Measurements from ENCODE around the gene CDC42.
A peak's percentile ranks its signal among the peaks of the same experiment; 100 is the strongest.

The CDC42 gene

DNA sequence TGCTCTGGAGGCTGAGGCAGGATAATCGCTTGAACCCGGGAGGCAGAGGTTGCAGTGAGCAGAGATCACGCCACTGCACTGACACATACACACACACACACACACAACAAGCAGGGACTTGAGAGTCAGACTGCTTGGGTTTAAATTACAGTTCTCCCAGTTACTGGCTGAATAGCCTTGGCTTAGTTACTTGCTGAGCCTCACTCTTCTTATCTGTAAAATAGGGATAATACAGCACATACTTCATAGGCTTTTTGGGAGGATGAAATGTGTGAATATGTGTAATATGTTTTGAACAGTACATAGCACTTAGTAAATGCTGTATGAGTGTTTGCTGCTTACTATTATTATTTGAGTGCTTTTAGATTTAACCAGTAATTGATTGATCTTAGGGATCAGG, 23.8 kb downstream of the CDC42 start:
- DNase-seq: no peak

- no peak for DNase-seq
These were observed 25.2 kb downstream of the CDC42 start for GRCh38 chr1:22077728-22078127.

GRCh38 chr1:22078133-22078532, 25.6 kb downstream of the CDC42 start:
- DNase-seq: no peak

- no peak for DNase-seq
These were observed 27.7 kb downstream of the CDC42 start for GRCh38 chr1:22080191-22080590.

DNA sequence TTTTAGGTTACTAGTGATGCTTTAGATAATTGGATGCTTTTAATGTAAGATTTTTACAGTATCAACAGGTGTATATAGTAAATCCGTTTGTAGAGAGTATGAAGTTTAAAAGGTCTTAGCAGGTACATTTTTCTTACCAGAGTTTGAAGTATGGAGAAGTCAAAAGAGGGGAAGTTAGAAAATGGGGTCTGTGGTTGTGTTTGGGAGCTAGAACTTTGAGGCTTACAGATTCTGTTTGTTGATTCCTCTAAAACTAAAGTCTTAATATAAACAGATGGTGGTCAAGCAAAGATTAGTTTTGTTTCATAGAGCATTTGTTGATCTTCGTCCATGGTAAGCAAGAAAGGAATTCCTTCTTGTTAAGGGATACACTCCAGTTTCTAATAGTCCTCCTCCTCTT, 35.8 kb downstream of the CDC42 start:
- DNase-seq: no peak

GRCh38 chr1:22089134-22089571, 36.6 kb downstream of the CDC42 start:
- DNase-seq: no peak

DNA sequence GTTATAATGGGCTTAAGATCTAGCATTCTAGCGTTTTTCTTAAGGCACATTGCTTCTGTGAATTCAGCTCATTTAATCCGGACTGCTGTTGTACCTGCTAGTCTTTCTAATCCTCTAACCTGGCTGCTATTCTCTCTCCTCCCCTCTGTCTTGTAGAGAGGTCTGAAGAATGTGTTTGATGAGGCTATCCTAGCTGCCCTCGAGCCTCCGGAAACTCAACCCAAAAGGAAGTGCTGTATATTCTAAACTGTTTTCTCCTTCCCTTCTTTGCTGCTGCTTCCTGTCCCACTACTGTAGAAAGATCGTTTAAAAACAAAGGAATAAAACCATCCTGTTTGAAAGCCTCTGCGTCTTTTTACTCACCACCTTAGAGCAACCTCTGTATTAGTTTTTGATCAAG, 37.3 kb downstream of the CDC42 start:
- peak; percentile 47 for DNase-seq

DNA sequence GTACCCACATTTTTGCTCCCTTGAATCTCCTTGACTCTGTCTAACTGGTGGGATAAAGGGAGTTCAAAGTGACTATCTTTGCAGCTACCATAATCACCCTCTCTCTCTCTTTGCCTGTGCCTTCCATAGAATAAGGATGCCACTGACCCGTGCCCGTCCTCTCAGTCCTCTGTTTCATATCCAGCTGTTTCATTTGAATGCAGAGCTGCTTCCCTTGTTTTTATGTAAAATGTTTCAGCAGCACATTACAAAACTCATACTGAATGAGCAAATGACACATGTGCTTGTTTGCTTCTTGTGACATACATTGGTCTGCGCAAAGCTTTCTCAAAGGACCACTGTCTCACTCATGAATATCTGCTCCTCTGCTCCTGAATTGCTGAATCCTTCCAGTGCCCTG, 38.4 kb downstream of the CDC42 start:
- DNase-seq: no peak

DNA sequence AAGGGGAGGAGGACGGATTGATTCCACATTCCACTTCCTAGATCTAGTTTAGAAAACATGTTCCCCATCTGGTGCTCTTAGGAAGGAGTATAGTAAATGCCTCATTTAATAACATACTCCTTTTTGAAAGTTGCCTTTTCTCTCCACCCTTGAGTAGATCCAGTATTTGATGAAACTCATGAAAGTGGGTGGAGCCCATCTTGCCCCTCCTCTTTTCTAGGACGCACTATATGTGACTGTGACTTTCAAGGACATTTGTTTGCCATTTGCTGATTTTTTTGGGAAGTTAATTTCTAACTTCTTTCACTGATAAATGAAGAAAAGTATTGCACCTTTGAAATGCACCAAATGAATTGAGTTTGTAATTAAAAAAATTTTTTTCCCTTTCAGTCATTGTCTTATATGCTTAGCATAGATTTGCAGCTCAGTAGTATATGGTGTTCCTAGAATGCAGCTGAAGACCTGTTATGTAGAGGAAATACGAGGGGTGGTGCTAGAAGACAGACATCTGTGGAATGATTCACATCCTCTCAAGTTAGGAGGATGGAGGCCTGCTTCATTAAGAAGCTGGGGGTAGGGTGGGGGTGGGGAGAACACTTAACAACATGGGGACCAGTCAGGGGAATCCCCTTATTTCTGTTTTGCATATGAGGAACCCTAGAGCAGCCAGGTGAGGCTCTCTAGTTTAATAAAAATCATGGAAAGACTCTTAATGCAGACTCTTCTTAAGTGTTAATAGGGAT, 39.7 kb downstream of the CDC42 start:
- DNase-seq: peak; percentile 6

GRCh38 chr1:22093513-22093912, 41.0 kb downstream of the CDC42 start:
- no peak for DNase-seq

- no peak for DNase-seq
These were observed 43.5 kb downstream of the CDC42 start for GRCh38 chr1:22096036-22096435.

DNA sequence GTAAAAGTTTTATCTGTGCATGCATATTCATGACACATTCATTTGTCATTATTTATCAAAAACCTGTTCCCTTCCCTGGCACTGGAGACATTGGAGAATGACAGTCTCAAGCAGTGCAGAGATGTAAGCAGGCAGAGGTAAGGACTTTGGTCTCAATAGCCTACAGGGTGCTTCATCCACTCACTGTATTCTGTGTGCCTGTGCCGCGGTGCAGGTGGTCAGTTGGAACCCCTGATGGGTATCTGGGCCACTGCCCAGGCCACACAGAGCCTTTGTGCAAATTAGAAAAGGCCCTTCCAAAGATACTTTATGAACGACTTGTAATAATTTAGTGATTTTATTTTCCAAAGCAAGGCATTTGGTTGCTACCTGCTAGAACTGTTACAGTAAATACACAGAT, 44.0 kb downstream of the CDC42 start:
- no peak for DNase-seq

DNA sequence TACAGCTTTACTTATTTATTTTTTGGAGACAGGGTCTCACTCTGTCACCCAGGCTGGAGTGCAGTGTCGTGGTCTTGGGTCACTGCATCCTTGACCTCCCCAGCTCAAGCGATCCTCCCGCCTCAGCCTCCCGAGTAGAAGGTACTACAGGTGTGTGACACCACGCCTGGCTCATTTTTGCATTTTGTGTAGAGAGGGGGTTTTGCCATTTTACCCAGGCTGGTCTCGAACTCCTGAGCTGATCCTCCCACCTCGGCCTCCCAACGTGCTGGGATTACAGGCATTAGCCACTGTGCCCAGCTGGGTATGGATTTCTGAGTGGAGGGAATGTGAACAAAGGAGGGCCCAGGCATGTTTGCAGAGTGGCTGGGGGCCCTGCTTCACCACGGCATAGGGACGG, 46.2 kb downstream of the CDC42 start:
- DNase-seq: no peak

DNA sequence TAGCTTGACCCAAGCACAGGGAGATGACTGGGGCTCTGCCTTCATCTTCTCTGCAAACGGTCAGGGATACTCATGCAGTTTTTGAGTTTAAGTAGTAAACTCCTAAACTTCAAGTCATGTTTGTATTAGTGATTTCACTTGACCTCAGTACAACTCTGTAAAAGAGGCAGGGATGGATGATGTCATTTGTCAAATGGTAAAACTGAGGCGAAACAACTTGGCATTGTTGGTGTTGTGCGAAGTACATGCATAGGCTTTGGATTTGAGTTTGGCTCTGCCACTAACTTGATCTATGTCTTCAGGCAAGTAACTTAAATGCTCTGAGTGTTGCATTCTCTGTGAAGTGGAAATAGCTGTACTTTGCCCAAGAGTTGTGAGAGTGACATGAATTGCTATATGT, 47.7 kb downstream of the CDC42 start:
- DNase-seq: no peak

GRCh38 chr1:22101199-22101598, 48.7 kb downstream of the CDC42 start:
- no peak for DNase-seq

- DNase-seq: no peak
These were observed 49.5 kb downstream of the CDC42 start for GRCh38 chr1:22101995-22102394.

GRCh38 chr1:22102746-22103145, 50.2 kb downstream of the CDC42 start:
- DNase-seq: no peak

- no peak for DNase-seq
These were observed 51.6 kb downstream of the CDC42 start for GRCh38 chr1:22104094-22104493.

GRCh38 chr1:22104865-22105437, 52.4 kb downstream of the CDC42 start:
- no peak for DNase-seq

DNA sequence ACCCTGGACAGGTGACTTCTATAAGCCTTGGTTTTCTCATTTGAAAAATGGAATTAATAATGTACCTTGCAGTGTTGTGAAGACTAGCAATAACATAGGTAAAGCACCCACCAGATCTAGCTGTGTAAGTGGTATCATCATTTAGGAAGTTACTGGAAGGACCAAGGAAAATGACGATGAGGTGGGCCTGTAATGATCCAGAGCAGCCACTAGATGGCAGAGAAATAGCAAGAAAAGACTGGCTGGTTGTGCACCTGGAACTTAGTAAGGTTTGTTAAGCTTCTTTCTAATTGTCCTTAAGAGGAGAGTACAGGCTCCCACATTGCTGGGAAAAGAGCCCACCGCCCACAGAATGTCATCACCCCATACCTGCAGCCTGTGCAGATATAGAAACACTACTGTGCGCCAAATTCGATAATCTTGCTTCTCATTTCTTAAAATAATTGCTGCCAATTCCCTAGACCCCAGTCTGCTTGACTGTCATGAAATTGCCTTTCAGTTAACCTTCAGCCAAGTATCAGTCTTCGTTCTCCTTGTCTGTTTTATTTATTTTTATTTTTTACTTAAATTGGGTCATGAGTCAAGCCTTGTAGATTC, 53.2 kb downstream of the CDC42 start:
- peak; percentile 3 for DNase-seq

- no peak for DNase-seq
These were observed 54.6 kb downstream of the CDC42 start for GRCh38 chr1:22107126-22107525.

DNA sequence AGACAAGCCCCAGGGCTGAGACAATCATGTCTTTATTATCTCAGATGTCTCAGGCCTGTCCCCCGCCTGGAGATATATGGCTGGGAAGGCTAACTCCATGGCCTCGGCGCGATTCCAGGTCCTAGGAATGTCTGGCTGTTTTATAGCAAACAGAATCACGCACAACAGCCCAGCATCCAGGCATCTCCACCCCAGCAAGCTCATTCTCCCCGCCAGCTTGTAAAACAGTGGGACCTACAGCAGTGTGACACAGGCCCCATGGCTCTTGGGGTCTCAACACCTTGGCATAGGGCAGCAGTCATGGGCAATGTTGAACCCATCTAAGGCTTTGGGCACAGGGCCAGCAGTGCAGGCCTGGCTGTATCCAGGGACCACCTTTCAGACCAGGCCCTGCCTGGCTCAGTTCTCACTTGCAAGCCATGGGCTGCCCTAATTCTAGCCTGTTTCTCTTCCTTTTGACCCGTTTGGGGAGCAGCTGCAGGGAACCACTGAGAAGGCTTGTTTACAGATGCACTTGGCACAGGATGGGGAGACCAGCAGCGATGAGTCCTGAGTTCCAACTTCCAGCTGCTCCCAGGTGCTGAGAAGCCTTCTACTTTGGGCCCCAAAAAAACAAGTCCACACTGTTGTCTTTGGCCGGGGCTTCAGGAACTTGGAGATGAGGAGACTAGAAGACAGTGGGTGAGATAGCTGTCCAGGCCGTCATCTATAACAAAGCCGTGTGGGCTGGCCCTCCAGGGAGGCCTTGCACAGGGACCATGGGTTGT, 56.0 kb downstream of the CDC42 start:
- no peak for DNase-seq

- DNase-seq: no peak
These were observed 57.5 kb downstream of the CDC42 start for GRCh38 chr1:22110016-22110415.

DNA sequence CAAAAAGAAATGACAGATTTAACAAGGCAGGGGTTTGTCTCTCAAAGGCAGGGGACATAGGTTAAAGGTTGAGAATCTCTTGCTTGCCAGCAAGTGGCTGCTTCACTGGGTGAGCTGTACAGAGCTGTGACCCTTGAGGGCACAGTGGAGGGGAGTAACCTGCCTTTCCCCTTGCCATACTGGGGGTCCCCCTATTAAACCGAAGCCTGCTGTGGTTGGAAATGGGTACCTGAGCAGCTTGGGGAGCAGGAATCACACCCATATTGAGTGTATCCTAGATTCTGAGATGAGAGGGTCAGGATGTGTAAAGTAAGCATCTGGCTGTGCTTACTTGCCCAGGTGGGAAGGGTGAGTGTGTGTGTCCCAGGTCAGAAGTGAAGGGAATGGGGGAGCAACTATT, 58.6 kb downstream of the CDC42 start:
- DNase-seq: no peak
